PC-9 (cell line): ENCODE results near the gene TBX5. TPM values are rescaled to one million over a fixed set of nuclear protein-coding genes. Genes with fewer than 3 reads are reported as not detected.

ENCODE experiments used
- BruUV-seq: library from RNA; stranded (reverse); fragments of 400-500 nt; replicated peaks from 2 replicates; lab custom pipeline; 2021; lab: Mats Ljungman, UMichigan
- CTCF ChIA-PET: fragments of 300-600 bp; sonication (Branson Sonifier 250); formaldehyde crosslinking; loops from one replicate; lab custom pipeline; 2022; ENCODE audit warnings: antibody characterized with exemption; lab: Charles Lee
- POLR2A ChIA-PET: fragments of 300-600 bp; sonication (Branson Sonifier 250); formaldehyde crosslinking; loops from one replicate; lab custom pipeline; 2022; ENCODE audit warnings: antibody characterized with exemption; ENCODE audit not compliant: unreplicated experiment; lab: Charles Lee
- DNase-seq, 2 experiments: peaks; one replicate each; pipeline versions ENCODE4 v3.0.0 to v3.0.0-alpha.2; 2015 to 2022; ENCODE audit warnings: mixed read lengths in 1 of 2
- H2AFZ ChIP-seq: fragments of 200-600 bp; sonication (generic); 2 replicates; pipeline ENCODE4 v1.8.1; 2017; ENCODE audit warnings: antibody characterized with exemption
- H3F3A ChIP-seq: fragments of 200-600 bp; sonication (generic); 2 replicates; pipeline ENCODE4 v1.8.1; 2017; ENCODE audit warnings: antibody characterized with exemption, mild to moderate bottlenecking, low read depth; ENCODE audit not compliant: insufficient read depth
- H3K27ac ChIP-seq: fragments of 200-600 bp; sonication (generic); 2 replicates; pipeline ENCODE4 v1.6.1; 2016; ENCODE audit warnings: mixed run types
- H3K27me3 ChIP-seq: fragments of 200-600 bp; sonication (generic); 2 replicates; pipeline ENCODE4 v1.6.1; 2016; ENCODE audit warnings: low read depth, mixed run types; ENCODE audit not compliant: insufficient read depth
- H3K36me3 ChIP-seq: fragments of 200-600 bp; sonication (generic); 2 replicates; pipeline ENCODE4 v1.6.1; 2016; ENCODE audit warnings: low read depth, mixed run types
- H3K4me1 ChIP-seq: fragments of 200-600 bp; sonication (generic); replicated peaks from 2 replicates; pipeline ENCODE4 v1.6.1; 2016; ENCODE audit warnings: mixed run types; ENCODE audit not compliant: insufficient read depth
- H3K4me2 ChIP-seq: fragments of 200-600 bp; sonication (generic); 2 replicates; pipeline ENCODE4 v1.6.1; 2017; ENCODE audit warnings: mixed run types
- H3K4me3 ChIP-seq: fragments of 200-600 bp; sonication (generic); 2 replicates; pipeline ENCODE4 v1.6.1; 2016; ENCODE audit warnings: mixed run types
- H3K79me2 ChIP-seq: fragments of 200-600 bp; sonication (generic); 2 replicates; pipeline ENCODE4 v1.6.1; 2017; ENCODE audit warnings: low read depth, mixed run types
- H3K9me2 ChIP-seq: fragments of 200-600 bp; sonication (generic); 2 replicates; pipeline ENCODE4 v1.8.1; 2017; ENCODE audit warnings: mild to moderate bottlenecking; ENCODE audit not compliant: insufficient read depth
- H3K9me3 ChIP-seq: fragments of 200-600 bp; sonication (generic); 2 replicates; pipeline ENCODE4 v1.8.1; 2016; ENCODE audit warnings: low read depth; ENCODE audit not compliant: insufficient read depth
- H4K20me1 ChIP-seq: fragments of 200-600 bp; sonication (generic); 2 replicates; pipeline ENCODE4 v1.8.1; 2017; ENCODE audit not compliant: insufficient read depth
- EZH2 ChIP-seq: fragments of 200-600 bp; sonication (generic); IDR thresholded peaks from 2 replicates; pipeline ENCODE4 v1.8.0; 2017; ENCODE audit warnings: antibody characterized with exemption, low read depth
- intact Hi-C: fragments of 100-400 bp; cut with micrococcal nuclease; formaldehyde crosslinking; loops from one replicate; pipeline ENCODE4 v1.10.0; 2022; ENCODE audit not compliant: unreplicated experiment
- total RNA-seq: library from RNA; stranded (reverse); gene quantifications from 2 replicates; pipeline ENCODE4 v1.2.3, GENCODE V29; 2021
- TF ChIP-seq, protein P1 (sequence below): fragments of 200-600 bp; sonication (generic); conservative IDR thresholded peaks from 2 replicates; pipeline ENCODE4 v1.6.1; 2017; ENCODE audit warnings: mixed run types, antibody characterized with exemption, mild to moderate bottlenecking, moderate library complexity

Gene TBX5
- total RNA-seq, 1 experiment from 2014 or later: not detected

DNA sequence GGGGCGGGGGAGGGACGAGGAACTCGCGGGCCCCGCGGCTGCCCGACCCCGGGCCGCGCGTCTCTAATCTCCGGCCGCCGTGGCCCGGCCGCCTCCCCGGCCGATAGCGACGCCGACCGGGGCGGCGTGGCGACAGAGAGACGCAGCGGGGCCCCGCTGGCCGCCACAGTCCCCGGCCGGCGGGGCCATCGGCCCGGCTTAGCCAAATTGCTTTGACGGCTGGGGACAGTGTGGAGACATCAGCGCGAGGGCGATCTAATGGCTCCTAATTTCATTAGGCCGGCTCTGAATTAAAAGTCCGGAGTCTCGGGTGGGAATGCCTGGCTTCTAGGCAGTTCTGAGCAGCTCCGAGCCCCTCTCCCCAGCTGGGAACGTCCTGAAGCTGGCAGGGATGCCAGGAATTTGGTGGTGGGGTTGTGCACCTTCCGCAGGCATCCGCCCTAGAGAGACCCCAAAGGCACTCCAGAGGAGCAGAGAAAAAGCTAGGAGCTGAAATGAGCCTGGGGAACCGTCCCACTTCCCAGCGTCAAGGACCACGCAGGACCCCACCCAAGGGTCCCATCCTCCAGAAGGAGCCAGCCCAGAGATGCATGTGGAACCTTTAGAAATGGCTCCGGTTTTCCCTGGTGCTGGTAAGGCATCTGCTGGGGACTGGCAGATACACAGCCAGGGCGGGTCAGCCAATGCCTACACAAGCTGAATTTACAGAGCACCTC lies 9.6 kb downstream of the TBX5 start:
- H3K4me3 ChIP-seq: no peak overlapping the region
- intact Hi-C loops: no loop called here
- no peaks in the 10 kb centered on the region for H3K36me3 ChIP-seq
- DNase-seq: no peak
- TF ChIP-seq EZH2: no peak
- TF ChIP-seq, protein P1, sequence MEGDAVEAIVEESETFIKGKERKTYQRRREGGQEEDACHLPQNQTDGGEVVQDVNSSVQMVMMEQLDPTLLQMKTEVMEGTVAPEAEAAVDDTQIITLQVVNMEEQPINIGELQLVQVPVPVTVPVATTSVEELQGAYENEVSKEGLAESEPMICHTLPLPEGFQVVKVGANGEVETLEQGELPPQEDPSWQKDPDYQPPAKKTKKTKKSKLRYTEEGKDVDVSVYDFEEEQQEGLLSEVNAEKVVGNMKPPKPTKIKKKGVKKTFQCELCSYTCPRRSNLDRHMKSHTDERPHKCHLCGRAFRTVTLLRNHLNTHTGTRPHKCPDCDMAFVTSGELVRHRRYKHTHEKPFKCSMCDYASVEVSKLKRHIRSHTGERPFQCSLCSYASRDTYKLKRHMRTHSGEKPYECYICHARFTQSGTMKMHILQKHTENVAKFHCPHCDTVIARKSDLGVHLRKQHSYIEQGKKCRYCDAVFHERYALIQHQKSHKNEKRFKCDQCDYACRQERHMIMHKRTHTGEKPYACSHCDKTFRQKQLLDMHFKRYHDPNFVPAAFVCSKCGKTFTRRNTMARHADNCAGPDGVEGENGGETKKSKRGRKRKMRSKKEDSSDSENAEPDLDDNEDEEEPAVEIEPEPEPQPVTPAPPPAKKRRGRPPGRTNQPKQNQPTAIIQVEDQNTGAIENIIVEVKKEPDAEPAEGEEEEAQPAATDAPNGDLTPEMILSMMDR: no peak
- H3K79me2 ChIP-seq: no peaks in the 10 kb centered on the region
- peaks cover 96% of the 10 kb centered on the region for H3K27me3 ChIP-seq
- no peaks in the 10 kb centered on the region for H4K20me1 ChIP-seq
- no TSS peak for BruUV-seq
- no peak overlapping the region for H2AFZ ChIP-seq
- ChIA-PET POLR2A (no interaction called here), CTCF (no interaction called here)
- H3F3A ChIP-seq: no peaks in the 10 kb centered on the region
- no peaks in the 10 kb centered on the region for H3K9me3 ChIP-seq
- H3K4me1 ChIP-seq: no peaks in the 10 kb centered on the region
- H3K9me2 ChIP-seq: no peaks in the 10 kb centered on the region
- H3K27ac ChIP-seq: no peak overlapping the region
- no peak overlapping the region for H3K4me2 ChIP-seq

DNA sequence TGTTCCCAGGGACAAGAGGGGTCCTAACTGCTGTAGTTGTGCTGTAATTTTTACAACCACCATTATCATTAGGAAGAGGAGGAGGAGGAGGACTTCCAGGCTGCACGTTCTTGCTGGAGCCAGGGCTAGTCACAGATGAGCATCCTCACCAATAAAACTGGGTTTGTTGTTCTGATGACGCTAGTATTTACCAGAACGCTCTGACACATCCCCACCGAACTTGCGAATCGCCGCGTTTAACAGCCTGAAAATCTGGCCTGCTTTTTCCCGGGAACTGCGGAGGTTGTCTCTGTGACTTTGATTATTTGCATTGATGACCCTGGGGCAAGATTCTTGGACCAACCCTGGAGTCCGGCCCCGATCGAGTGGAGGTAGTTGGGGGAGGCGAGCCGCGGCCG lies 10.2 kb downstream of the TBX5 start:
- Histone ChIP-seq H3K4me1 (no peaks in the 10 kb centered on the region), H4K20me1 (no peaks in the 10 kb centered on the region), H3K79me2 (no peaks in the 10 kb centered on the region), H3K36me3 (no peaks in the 10 kb centered on the region), H2AFZ (no peak overlapping the region), H3K27me3 (peaks cover 95% of the 10 kb centered on the region), H3K27ac (no peak overlapping the region), H3K9me3 (no peaks in the 10 kb centered on the region), H3K4me3 (no peak overlapping the region), H3F3A (no peaks in the 10 kb centered on the region), H3K4me2 (no peak overlapping the region), H3K9me2 (no peaks in the 10 kb centered on the region)
- no peak for TF ChIP-seq EZH2
- TF ChIP-seq, protein P1: no peak
- intact Hi-C loops: no loop called here
- no TSS peak for BruUV-seq
- no peak for DNase-seq
- ChIA-PET POLR2A (no interaction called here), CTCF (no interaction called here)

DNA sequence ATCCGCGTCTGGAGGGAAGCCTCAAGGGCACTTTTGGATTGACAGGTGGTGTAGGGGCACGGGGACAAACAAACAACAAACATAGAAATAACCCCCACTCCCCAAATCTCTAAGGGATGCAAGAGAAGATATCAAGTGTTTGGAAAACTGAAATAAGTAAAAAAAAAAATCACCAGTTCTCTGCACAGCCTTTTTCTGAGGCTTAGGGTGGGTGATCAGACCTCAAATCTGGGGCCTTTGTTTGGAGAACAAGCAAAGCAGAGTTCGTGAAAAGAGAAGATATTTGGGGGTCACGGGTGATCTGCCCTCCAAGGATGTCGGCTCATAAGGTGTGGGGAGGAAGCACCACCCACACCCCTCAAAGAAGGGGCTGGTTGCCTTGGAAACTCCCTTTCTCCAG lies 10.7 kb downstream of the TBX5 start:
- Histone ChIP-seq H3K36me3 (no peaks in the 10 kb centered on the region), H3K4me1 (no peaks in the 10 kb centered on the region), H3K79me2 (no peaks in the 10 kb centered on the region), H3K9me3 (no peaks in the 10 kb centered on the region), H3K4me2 (no peak overlapping the region), H3K27me3 (peaks cover 95% of the 10 kb centered on the region), H3F3A (no peaks in the 10 kb centered on the region), H3K9me2 (no peaks in the 10 kb centered on the region), H3K27ac (no peak overlapping the region), H3K4me3 (no peak overlapping the region), H4K20me1 (no peaks in the 10 kb centered on the region), H2AFZ (no peak overlapping the region)
- CTCF ChIA-PET: no interaction called here
- no peak for DNase-seq
- TF ChIP-seq, protein P1: no peak
- no peak for TF ChIP-seq EZH2
- POLR2A ChIA-PET: no interaction called here
- no TSS peak for BruUV-seq
- intact Hi-C loops: no loop called here
